ENCODE results near the gene BMP4.
A peak's percentile ranks its signal among the peaks of the same experiment; 100 is the strongest.

BMP4 gene

GRCh38 chr14:53916239-53916638 lies 40.4 kb downstream of the BMP4 start:
- no peak overlapping the region for H3K4me2 ChIP-seq (ENCODE audit: low read length, poor library complexity, severe bottlenecking)
- H3K23ac ChIP-seq (ENCODE audit: low read length in 2 of 2): no peak overlapping the region
- H3K79me1 ChIP-seq (replicated peaks; ENCODE audit: low read length, poor library complexity, severe bottlenecking): no peaks in the 10 kb centered on the region
- no peak overlapping the region for H3K4ac ChIP-seq (ENCODE audit: low read depth in 1 of 2, low read length in 2 of 2)
- no peak overlapping the region for H2BK12ac ChIP-seq (ENCODE audit: low read length in 2 of 2)
- no peak overlapping the region for H4K91ac ChIP-seq (ENCODE audit: low read length)
- no peak overlapping the region for H3K9ac ChIP-seq (ENCODE audit: low read length)
- DNase-seq: no peak
- H3K4me1 ChIP-seq (ENCODE audit: control insufficient read depth, insufficient read depth, low read depth, low read length): no peaks in the 10 kb centered on the region
- H2BK5ac ChIP-seq (ENCODE audit: low read depth, low read length, poor library complexity, severe bottlenecking): no peak overlapping the region
- no peaks in the 10 kb centered on the region for H3K36me3 ChIP-seq (ENCODE audit: control insufficient read depth in 1 of 2, insufficient read depth in 2 of 2, low read depth in 1 of 2, low read length in 2 of 2)
- H2AK5ac ChIP-seq (ENCODE audit: low read length, severe bottlenecking): no peak overlapping the region
- H2BK120ac ChIP-seq (ENCODE audit: low read depth, low read length): no peak overlapping the region
- no peak overlapping the region for H3K18ac ChIP-seq (ENCODE audit: low read depth in 1 of 2, low read length in 2 of 2)
- H3K27me3 ChIP-seq (ENCODE audit: control insufficient read depth in 1 of 2, insufficient read depth in 1 of 2, low read length in 2 of 2): no peaks in the 10 kb centered on the region
- H3K14ac ChIP-seq (ENCODE audit: low read length in 2 of 2): no peak overlapping the region
- H3K4me3 ChIP-seq (ENCODE audit: insufficient read depth in 1 of 2, low read depth in 1 of 2, low read length in 2 of 2): no peak overlapping the region
- H2AFZ ChIP-seq (ENCODE audit: low read depth, low read length): no peak overlapping the region
- H4K8ac ChIP-seq (ENCODE audit: low read length): no peak overlapping the region
- H3K27ac ChIP-seq (ENCODE audit: low read length, poor library complexity, severe bottlenecking): no peak overlapping the region
- WGBS: no CpG with 5 or more reads among the region's 1 CpG
- no peak overlapping the region for H2BK15ac ChIP-seq (ENCODE audit: low read depth, poor library complexity, severe bottlenecking)
- no peaks in the 10 kb centered on the region for H3K9me3 ChIP-seq (ENCODE audit: control insufficient read depth, low read length)

DNA sequence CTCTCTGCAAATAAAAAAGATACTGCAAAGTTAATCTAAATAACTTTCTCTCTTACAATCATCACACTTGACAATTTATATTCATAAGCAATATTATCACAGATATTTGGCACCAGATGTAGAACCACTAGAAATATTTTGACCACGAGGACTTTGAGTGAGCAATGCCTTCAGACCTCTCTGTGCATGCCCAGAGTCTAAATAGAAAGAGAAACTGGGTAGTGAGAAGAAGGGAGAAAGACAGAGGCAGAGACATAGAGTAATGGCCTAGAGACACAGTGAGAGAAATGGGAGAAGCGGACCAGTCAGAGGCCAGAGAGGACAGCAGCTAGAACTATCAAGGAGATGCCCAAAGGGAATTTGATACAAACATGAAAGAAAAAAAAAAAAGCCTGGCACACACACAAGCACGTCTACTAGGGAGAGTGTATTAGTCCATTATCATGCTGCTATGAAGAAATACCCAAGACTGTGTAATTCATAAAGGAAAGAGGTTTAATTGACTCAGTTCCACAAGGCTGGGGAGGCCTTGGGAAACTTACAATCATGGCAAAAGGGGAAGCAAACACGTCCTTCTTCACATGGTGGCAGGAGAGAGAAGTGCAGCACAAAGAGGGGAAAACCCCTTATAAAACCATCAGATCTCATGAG lies 41.1 kb downstream of the BMP4 start:
- 83% methylated on average over 2 of the region's 4 CpGs for WGBS
- Histone ChIP-seq H3K9me3 (ENCODE audit: control insufficient read depth, low read length) (no peaks in the 10 kb centered on the region), H2AK5ac (ENCODE audit: low read length, severe bottlenecking) (no peak overlapping the region), H3K4me1 (ENCODE audit: control insufficient read depth, insufficient read depth, low read depth, low read length) (no peaks in the 10 kb centered on the region), H3K27ac (ENCODE audit: low read length, poor library complexity, severe bottlenecking) (no peak overlapping the region), H2BK12ac (ENCODE audit: low read length in 2 of 2) (no peak overlapping the region), H3K4me2 (ENCODE audit: low read length, poor library complexity, severe bottlenecking) (no peak overlapping the region), H3K4me3 (ENCODE audit: insufficient read depth in 1 of 2, low read depth in 1 of 2, low read length in 2 of 2) (no peak overlapping the region), H3K9ac (ENCODE audit: low read length) (no peak overlapping the region), H3K14ac (ENCODE audit: low read length in 2 of 2) (no peak overlapping the region), H3K79me1 (replicated peaks; ENCODE audit: low read length, poor library complexity, severe bottlenecking) (no peaks in the 10 kb centered on the region), H3K27me3 (ENCODE audit: control insufficient read depth in 1 of 2, insufficient read depth in 1 of 2, low read length in 2 of 2) (no peaks in the 10 kb centered on the region), H4K8ac (ENCODE audit: low read length) (no peak overlapping the region), H3K36me3 (ENCODE audit: control insufficient read depth in 1 of 2, insufficient read depth in 2 of 2, low read depth in 1 of 2, low read length in 2 of 2) (no peaks in the 10 kb centered on the region), H2AFZ (ENCODE audit: low read depth, low read length) (no peak overlapping the region), H2BK15ac (ENCODE audit: low read depth, poor library complexity, severe bottlenecking) (no peak overlapping the region), H3K23ac (ENCODE audit: low read length in 2 of 2) (no peak overlapping the region), H2BK120ac (ENCODE audit: low read depth, low read length) (no peak overlapping the region), H4K91ac (ENCODE audit: low read length) (no peak overlapping the region), H3K4ac (ENCODE audit: low read depth in 1 of 2, low read length in 2 of 2) (no peak overlapping the region), H3K18ac (ENCODE audit: low read depth in 1 of 2, low read length in 2 of 2) (no peak overlapping the region), H2BK5ac (ENCODE audit: low read depth, low read length, poor library complexity, severe bottlenecking) (no peak overlapping the region)
- DNase-seq: peak; percentile 26

GRCh38 chr14:53912021-53912420 lies 44.6 kb downstream of the BMP4 start:
- Histone ChIP-seq H2AK5ac (ENCODE audit: low read length, severe bottlenecking) (no peak overlapping the region), H3K36me3 (ENCODE audit: control insufficient read depth in 1 of 2, insufficient read depth in 2 of 2, low read depth in 1 of 2, low read length in 2 of 2) (no peaks in the 10 kb centered on the region), H3K23ac (ENCODE audit: low read length in 2 of 2) (no peak overlapping the region), H3K18ac (ENCODE audit: low read depth in 1 of 2, low read length in 2 of 2) (no peak overlapping the region), H4K8ac (ENCODE audit: low read length) (no peak overlapping the region), H3K4ac (ENCODE audit: low read depth in 1 of 2, low read length in 2 of 2) (no peak overlapping the region), H3K9ac (ENCODE audit: low read length) (no peak overlapping the region), H3K4me2 (ENCODE audit: low read length, poor library complexity, severe bottlenecking) (no peak overlapping the region), H2BK12ac (ENCODE audit: low read length in 2 of 2) (no peak overlapping the region), H2BK15ac (ENCODE audit: low read depth, poor library complexity, severe bottlenecking) (no peak overlapping the region), H3K79me1 (replicated peaks; ENCODE audit: low read length, poor library complexity, severe bottlenecking) (no peaks in the 10 kb centered on the region), H2BK120ac (ENCODE audit: low read depth, low read length) (no peak overlapping the region), H3K4me3 (ENCODE audit: insufficient read depth in 1 of 2, low read depth in 1 of 2, low read length in 2 of 2) (no peak overlapping the region), H3K4me1 (ENCODE audit: control insufficient read depth, insufficient read depth, low read depth, low read length) (no peaks in the 10 kb centered on the region), H2AFZ (ENCODE audit: low read depth, low read length) (no peak overlapping the region), H3K9me3 (ENCODE audit: control insufficient read depth, low read length) (no peaks in the 10 kb centered on the region), H4K91ac (ENCODE audit: low read length) (no peak overlapping the region), H3K27me3 (ENCODE audit: control insufficient read depth in 1 of 2, insufficient read depth in 1 of 2, low read length in 2 of 2) (no peaks in the 10 kb centered on the region), H3K14ac (ENCODE audit: low read length in 2 of 2) (no peak overlapping the region), H2BK5ac (ENCODE audit: low read depth, low read length, poor library complexity, severe bottlenecking) (no peak overlapping the region), H3K27ac (ENCODE audit: low read length, poor library complexity, severe bottlenecking) (no peak overlapping the region)
- WGBS: 92% methylated on average over 1 of the region's 1 CpG
- no peak for DNase-seq

DNA sequence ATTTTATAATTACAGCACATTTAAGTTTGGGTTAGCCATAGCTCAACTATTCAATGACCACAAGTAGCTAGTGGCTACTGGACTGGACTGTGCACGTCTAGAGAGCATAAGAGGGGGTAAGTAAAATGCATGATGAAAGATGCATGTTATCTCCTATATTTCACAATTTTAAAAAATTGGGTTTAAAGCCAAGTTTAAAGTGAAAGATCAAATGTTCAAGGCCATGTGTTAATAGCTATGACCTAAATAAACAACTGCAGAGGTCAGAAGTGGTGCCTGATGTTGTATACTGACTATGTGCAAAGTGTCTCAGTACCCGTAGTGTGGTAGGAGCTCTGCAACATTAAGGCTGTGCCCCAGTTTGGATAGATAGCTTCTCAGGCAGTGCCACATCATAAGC lies 48.2 kb downstream of the BMP4 start:
- no peak overlapping the region for H2AK5ac ChIP-seq (ENCODE audit: low read length, severe bottlenecking)
- no peak overlapping the region for H3K4ac ChIP-seq (ENCODE audit: low read depth in 1 of 2, low read length in 2 of 2)
- no peak overlapping the region for H3K23ac ChIP-seq (ENCODE audit: low read length in 2 of 2)
- no peak overlapping the region for H2AFZ ChIP-seq (ENCODE audit: low read depth, low read length)
- 50% methylated on average over 1 of the region's 2 CpGs for WGBS
- peaks cover 21% of the 10 kb centered on the region for H3K9me3 ChIP-seq (ENCODE audit: control insufficient read depth, low read length)
- H2BK120ac ChIP-seq (ENCODE audit: low read depth, low read length): no peak overlapping the region
- H3K27ac ChIP-seq (ENCODE audit: low read length, poor library complexity, severe bottlenecking): no peak overlapping the region
- no peak overlapping the region for H3K9ac ChIP-seq (ENCODE audit: low read length)
- no peak overlapping the region for H2BK5ac ChIP-seq (ENCODE audit: low read depth, low read length, poor library complexity, severe bottlenecking)
- H3K4me1 ChIP-seq (ENCODE audit: control insufficient read depth, insufficient read depth, low read depth, low read length): no peaks in the 10 kb centered on the region
- no peak overlapping the region for H3K4me2 ChIP-seq (ENCODE audit: low read length, poor library complexity, severe bottlenecking)
- H3K36me3 ChIP-seq (ENCODE audit: control insufficient read depth in 1 of 2, insufficient read depth in 2 of 2, low read depth in 1 of 2, low read length in 2 of 2): no peaks in the 10 kb centered on the region
- no peak overlapping the region for H2BK15ac ChIP-seq (ENCODE audit: low read depth, poor library complexity, severe bottlenecking)
- H3K27me3 ChIP-seq (ENCODE audit: control insufficient read depth in 1 of 2, insufficient read depth in 1 of 2, low read length in 2 of 2): no peaks in the 10 kb centered on the region
- no peaks in the 10 kb centered on the region for H3K79me1 ChIP-seq (replicated peaks; ENCODE audit: low read length, poor library complexity, severe bottlenecking)
- no peak for DNase-seq
- H4K8ac ChIP-seq (ENCODE audit: low read length): no peak overlapping the region
- no peak overlapping the region for H3K14ac ChIP-seq (ENCODE audit: low read length in 2 of 2)
- H2BK12ac ChIP-seq (ENCODE audit: low read length in 2 of 2): no peak overlapping the region
- H4K91ac ChIP-seq (ENCODE audit: low read length): no peak overlapping the region
- H3K4me3 ChIP-seq (ENCODE audit: insufficient read depth in 1 of 2, low read depth in 1 of 2, low read length in 2 of 2): no peak overlapping the region
- no peak overlapping the region for H3K18ac ChIP-seq (ENCODE audit: low read depth in 1 of 2, low read length in 2 of 2)
